Measurements from ENCODE around the gene NLRC3.
A peak's percentile ranks its signal among the peaks of the same experiment; 100 is the strongest.
"Not testable (repeated sequence)": the region's sequence is repeated elsewhere in the genome, so short reads cannot be mapped to it uniquely, and the experiment has no call there.

Gene NLRC3, protein sequence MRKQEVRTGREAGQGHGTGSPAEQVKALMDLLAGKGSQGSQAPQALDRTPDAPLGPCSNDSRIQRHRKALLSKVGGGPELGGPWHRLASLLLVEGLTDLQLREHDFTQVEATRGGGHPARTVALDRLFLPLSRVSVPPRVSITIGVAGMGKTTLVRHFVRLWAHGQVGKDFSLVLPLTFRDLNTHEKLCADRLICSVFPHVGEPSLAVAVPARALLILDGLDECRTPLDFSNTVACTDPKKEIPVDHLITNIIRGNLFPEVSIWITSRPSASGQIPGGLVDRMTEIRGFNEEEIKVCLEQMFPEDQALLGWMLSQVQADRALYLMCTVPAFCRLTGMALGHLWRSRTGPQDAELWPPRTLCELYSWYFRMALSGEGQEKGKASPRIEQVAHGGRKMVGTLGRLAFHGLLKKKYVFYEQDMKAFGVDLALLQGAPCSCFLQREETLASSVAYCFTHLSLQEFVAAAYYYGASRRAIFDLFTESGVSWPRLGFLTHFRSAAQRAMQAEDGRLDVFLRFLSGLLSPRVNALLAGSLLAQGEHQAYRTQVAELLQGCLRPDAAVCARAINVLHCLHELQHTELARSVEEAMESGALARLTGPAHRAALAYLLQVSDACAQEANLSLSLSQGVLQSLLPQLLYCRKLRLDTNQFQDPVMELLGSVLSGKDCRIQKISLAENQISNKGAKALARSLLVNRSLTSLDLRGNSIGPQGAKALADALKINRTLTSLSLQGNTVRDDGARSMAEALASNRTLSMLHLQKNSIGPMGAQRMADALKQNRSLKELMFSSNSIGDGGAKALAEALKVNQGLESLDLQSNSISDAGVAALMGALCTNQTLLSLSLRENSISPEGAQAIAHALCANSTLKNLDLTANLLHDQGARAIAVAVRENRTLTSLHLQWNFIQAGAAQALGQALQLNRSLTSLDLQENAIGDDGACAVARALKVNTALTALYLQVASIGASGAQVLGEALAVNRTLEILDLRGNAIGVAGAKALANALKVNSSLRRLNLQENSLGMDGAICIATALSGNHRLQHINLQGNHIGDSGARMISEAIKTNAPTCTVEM

GRCh38 chr16:3577302-3577752 is at the start of gene NLRC3:
Gene NLRC3 (minus strand): TSS chr16:3577403. CDS start chr16:3565036, 12,367 bp downstream.
- peak; percentile 18 to 34 for DNase-seq

DNA sequence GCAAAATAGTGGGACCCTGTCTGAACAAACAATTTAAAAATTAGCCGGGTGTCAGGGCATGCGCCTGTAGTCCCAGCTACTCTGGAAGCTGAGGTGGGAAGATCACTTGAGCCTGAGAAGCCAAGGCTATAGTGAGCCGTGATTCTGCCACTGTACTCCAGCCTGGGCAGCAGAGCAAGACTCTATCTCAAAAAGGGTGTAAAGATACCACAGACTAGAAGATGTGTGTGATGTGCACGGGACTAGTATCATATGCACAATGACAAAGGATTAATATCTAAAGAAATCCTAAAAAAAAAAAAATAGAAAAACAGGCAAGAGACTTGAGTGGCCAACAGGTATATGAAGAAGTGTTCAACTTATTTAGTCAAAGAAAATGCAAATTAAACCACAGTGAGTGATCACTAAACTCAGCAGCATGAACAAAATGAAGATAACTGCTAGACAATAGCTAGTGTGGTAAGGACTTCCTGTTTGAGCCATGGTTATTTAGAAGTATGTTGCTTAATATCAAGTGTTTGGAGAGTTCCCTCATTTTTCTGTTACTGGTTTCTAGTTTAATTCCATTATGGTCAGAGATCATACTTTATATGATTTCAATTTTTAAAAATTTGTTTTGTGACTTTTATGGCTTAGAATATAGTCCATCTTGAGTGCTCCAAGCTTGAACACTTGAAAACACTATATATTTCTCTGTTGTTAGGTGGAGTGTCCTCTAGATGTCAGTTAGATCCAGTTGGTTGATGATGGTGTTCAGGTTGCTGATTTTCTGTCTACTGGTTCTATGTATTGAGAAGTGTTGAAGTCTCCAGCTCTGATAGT is 48.9 kb upstream of the NLRC3 start:
- no peak for DNase-seq

GRCh38 chr16:3625331-3625730 is 48.1 kb upstream of the NLRC3 start:
- DNase-seq, result no peak

- DNase-seq, result no peak
Observed at GRCh38 chr16:3623642-3624041, 46.4 kb upstream of the NLRC3 start.

DNA sequence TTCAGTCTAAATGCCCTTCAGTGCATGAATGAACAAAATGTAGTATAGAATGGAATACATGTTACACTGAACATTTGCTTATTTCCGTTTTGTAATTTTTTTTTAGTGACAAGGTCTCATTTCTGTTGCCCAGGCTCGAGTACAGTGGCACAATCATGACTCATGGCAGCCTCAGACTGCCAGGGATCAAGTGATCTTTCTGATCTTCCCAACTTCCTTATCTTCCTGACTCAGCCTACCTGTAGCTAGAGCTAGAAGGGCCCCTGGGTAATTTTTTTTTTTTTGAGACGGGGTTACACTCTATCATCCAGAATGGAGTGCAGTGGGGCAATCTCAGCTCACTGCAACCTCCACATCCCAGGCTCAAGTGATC is 41.6 kb upstream of the NLRC3 start:
- DNase-seq, result no peak

DNA sequence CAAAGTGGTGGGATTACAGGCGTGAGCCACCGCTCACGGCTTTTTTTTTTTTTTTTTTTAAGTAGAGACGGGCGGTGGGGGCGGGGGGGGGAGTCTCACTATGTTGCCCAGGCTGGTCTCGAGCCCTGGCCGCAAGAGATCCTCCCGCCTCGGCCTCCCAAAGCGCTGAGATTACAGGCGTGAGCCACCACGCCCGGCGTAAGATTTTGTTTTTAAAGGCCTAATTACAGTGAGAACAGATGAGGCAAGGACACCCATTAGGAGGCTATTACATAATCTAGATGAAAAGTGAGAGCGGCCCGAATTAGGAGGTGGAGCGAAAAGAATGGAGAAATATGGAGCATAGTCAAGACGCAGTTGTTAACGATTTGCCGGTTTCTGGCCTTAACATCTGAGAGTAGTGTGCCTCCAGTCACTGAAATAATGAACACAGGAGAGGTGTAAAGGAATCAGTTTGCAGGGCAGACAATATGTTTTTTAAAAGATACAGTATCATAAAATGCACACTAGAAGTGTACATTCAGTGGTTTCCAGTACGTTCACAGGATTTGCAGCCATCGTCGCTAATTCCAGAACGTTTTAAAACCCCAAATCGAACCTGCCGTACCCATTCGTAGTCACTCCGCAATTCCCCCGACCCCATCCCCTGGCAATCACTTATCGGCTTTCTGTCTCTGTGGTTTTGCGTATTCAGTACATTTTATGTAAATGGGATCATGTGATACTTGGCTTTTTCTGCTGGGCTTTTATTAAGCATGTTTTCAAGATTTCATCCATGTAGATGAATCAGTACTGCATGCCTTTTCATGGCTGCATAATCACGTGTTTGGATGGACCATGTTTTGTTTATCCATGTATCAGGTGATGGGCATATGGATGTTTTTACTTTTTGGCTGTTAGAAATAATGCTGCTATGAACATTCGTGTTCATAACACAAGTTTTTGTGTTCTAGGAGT is 35.6 kb upstream of the NLRC3 start:
- DNase-seq, result no peak

DNA sequence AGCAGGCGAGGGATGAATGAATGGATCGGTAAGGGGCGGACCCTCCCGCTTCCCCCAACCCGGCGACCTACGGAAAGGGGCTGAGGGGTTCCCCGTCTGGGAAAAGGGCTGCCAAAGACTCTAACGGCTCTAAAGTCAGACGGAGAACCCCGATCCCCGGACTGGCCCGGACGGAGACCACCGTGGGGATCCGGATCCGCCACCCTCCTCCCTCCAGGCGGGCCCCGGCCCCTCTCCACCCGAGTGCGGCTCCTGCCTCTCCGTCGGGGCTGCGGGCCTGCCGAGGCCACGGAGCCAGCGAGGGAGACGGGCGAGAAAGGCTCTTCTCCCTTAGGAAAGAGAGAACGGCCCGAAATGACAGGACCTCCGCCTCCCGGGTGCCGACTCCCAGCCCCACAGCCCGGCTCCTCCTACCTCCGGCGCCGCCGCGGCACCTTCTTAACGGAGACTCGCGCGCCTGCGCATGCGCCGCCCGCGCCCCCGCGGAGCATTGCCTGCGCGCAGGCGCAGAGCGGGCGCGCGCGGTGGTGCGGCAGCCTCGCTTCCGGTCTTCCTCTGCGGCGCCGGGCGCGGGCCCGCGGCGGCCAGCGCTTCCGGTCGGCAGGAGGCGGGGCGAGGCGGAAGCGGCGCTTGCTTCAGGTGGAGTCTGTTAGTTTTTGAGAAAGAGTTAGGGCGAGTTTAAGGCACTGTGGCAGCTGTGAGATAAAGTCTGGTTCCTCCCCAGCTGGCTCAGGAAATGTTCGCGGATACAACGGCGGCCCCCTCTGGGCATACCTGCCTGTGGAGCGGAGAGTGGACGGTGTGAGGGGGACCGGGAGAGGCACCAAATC is 34.2 kb upstream of the NLRC3 start, which contains the start of gene SLX4:
SLX4 (minus strand) TSS at position 461 of the 830 bp plus-strand sequence. CDS start 2,642 bp downstream, outside the sequence.
- peak; percentile 84 to 90 for DNase-seq

- DNase-seq, result no peak
Observed at GRCh38 chr16:3610698-3611145, 33.5 kb upstream of the NLRC3 start.

- DNase-seq, result no peak
Observed at GRCh38 chr16:3609895-3610697, 32.9 kb upstream of the NLRC3 start.

GRCh38 chr16:3608976-3609375 is 31.8 kb upstream of the NLRC3 start:
- not testable (repeated sequence) for DNase-seq

DNA sequence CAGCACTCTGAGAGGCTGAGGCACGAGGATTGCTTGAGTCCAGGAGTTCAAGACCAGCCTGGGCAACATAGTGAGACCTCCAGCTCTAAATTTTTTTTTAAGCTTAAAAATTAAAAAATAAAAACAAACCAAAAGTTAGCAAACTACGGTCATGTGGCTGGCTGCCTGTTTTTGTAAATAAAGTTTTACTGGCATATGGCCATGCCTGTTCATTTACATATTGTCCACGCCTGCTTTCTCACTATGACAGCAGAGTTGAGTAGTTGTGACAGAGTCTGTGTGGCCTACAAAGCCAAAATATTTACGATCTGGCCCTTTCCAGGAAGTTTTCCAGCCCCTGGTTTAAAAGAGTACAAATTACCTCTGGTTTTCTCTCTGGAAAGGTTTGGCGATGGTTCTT is 30.9 kb upstream of the NLRC3 start:
- DNase-seq, result no peak

DNA sequence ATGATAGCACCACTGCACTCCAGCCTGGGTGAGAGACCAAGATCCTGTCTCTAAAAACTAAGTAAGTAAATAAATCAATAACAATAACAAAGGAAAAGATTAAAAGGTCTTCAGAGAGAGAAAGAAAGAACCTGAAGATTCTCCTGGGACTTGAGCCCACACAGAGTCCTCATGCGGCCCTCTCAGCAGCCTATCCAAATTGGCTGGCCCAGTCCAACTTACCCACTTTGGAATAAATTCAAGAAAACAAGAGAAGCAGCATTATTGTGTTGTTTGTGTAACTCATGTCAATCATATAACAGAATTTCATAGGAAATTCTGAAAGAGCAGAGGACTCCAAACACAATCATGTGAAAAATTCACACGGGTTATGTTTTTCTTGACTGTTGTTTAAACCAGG is 30.4 kb upstream of the NLRC3 start:
- no peak for DNase-seq

GRCh38 chr16:3607161-3607560 is 30.0 kb upstream of the NLRC3 start:
- DNase-seq, result no peak

DNA sequence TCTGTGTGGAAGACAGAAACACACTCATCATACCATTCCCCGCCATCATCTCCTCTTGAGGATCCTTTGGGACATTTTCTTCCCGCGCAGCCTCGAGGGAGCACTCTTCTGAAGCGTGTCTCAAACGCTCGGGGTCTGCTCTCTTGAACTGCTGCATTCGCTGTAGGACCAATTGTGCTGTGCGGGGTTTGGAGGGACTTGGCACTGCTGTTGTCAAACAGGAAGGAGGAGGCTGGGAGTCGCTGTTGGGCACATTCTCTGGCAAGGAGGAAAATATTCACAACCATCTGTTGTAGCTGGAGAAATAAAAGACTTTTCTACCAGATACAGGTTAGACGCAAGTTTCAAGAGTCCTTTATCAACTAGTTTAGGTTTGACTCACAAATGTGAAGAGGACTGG is 29.2 kb upstream of the NLRC3 start:
- DNase-seq, result no peak

- DNase-seq, result no peak
Observed at GRCh38 chr16:3602320-3602653, 25.1 kb upstream of the NLRC3 start.

- DNase-seq, result no peak
Observed at GRCh38 chr16:3601614-3602319, 24.6 kb upstream of the NLRC3 start.

GRCh38 chr16:3599922-3600321 is 22.7 kb upstream of the NLRC3 start:
- DNase-seq, result no peak

GRCh38 chr16:3599121-3599520 is 21.9 kb upstream of the NLRC3 start:
- no peak for DNase-seq

GRCh38 chr16:3598236-3598635 is 21.0 kb upstream of the NLRC3 start:
- no peak for DNase-seq
